Caco-2 (cell line): ENCODE results near the gene CTRB2. TPM values are rescaled to one million over a fixed set of nuclear protein-coding genes. Genes with fewer than 3 reads are reported as not detected.
"Not testable (repeated sequence)": the region's sequence is repeated elsewhere in the genome, so short reads cannot be mapped to it uniquely, and the experiment has no call there.

ENCODE experiments used
- BruUV-seq: library from RNA; stranded (reverse); fragments of 400-500 nt; replicated peaks from 2 replicates; lab custom pipeline; 2021; lab: Mats Ljungman, UMichigan
- CTCF ChIA-PET: fragments of 300-600 bp; sonication (Branson Sonifier 250); formaldehyde crosslinking; loops from one replicate; lab custom pipeline; 2022; ENCODE audit warnings: antibody characterized with exemption; lab: Charles Lee
- POLR2A ChIA-PET: fragments of 300-600 bp; sonication (Branson Sonifier 250); formaldehyde crosslinking; loops from one replicate; lab custom pipeline; 2022; ENCODE audit warnings: antibody characterized with exemption; lab: Charles Lee
- DNase-seq, 2 experiments: peaks; one replicate each; pipeline versions ENCODE4 v3.0.0 to v3.0.0-alpha.2; 2020 to 2022
- H3K27me3 ChIP-seq: replicated peaks from 2 replicates; pipeline ENCODE4 v1.6.0; 2011; ENCODE audit warnings: low read length; ENCODE audit not compliant: control insufficient read depth, insufficient read depth
- H3K36me3 ChIP-seq: 2 replicates; pipeline ENCODE4 v1.5.1; 2011; ENCODE audit warnings: low read length; ENCODE audit not compliant: control insufficient read depth, insufficient read depth
- H3K4me1 ChIP-seq: fragments of 250-450 bp; sonication (Bioruptor Pico); 2 replicates; pipeline ENCODE4 v1.5.1; 2020; ENCODE audit warnings: mild to moderate bottlenecking
- H3K4me3 ChIP-seq: 2 replicates; pipeline ENCODE4 v1.5.1; 2011; ENCODE audit warnings: low read depth, mild to moderate bottlenecking, control low read depth, low read length
- H3K9me3 ChIP-seq: fragments of 250-450 bp; sonication (Bioruptor Pico); 2 replicates; pipeline ENCODE4 v1.5.1; 2020; ENCODE audit warnings: mild to moderate bottlenecking, moderate library complexity
- H3K27ac Mint-ChIP-seq: one replicate; pipeline ENCODE4 v1.8.0; 2022; ENCODE audit warnings: mixed read lengths; ENCODE audit not compliant: unreplicated experiment
- H3K27me3 Mint-ChIP-seq: one replicate; pipeline ENCODE4 v1.8.0; 2022; ENCODE audit warnings: mixed read lengths; ENCODE audit not compliant: insufficient read depth, unreplicated experiment
- H3K36me3 Mint-ChIP-seq: one replicate; pipeline ENCODE4 v1.8.0; 2022; ENCODE audit warnings: mild to moderate bottlenecking, mixed read lengths; ENCODE audit not compliant: insufficient read depth, unreplicated experiment
- H3K4me1 Mint-ChIP-seq: one replicate; pipeline ENCODE4 v1.8.0; 2022; ENCODE audit warnings: low read depth, mixed read lengths; ENCODE audit not compliant: unreplicated experiment
- H3K4me3 Mint-ChIP-seq: one replicate; pipeline ENCODE4 v1.8.0; 2022; ENCODE audit warnings: mild to moderate bottlenecking, moderate library complexity, mixed read lengths; ENCODE audit not compliant: unreplicated experiment
- H3K9me3 Mint-ChIP-seq: one replicate; pipeline ENCODE4 v1.8.0; 2022; ENCODE audit warnings: mixed read lengths; ENCODE audit not compliant: unreplicated experiment
- intact Hi-C: fragments of 100-400 bp; cut with micrococcal nuclease; formaldehyde crosslinking; loops from one replicate; pipeline ENCODE4 v1.10.0; 2022; ENCODE audit not compliant: unreplicated experiment
- total RNA-seq: library from RNA; stranded (reverse); gene quantifications from 2 replicates; pipeline ENCODE4 v1.2.3, GENCODE V29; 2022
- TF ChIP-seq, protein P1 (sequence below), 2 experiments: fragments of 200-600 bp in 1 of 2; IDR thresholded peaks; 1 replicate in 1 of 2; 2 replicates in 1 of 2; pipeline versions ENCODE4 v1.5.1 to v1.8.0; 2011 to 2022; ENCODE audit warnings: antibody characterized with exemption in 1 of 2, control low read depth in 1 of 2, inconsistent platforms in 1 of 2, low read depth in 1 of 2, low read length in 1 of 2, mild to moderate bottlenecking in 1 of 2, moderate library complexity in 1 of 2; ENCODE audit not compliant: insufficient read depth in 1 of 2, severe bottlenecking in 1 of 2, unreplicated experiment in 1 of 2

The CTRB2 gene
- total RNA-seq, 1 experiment from 2014 or later = not detected

DNA sequence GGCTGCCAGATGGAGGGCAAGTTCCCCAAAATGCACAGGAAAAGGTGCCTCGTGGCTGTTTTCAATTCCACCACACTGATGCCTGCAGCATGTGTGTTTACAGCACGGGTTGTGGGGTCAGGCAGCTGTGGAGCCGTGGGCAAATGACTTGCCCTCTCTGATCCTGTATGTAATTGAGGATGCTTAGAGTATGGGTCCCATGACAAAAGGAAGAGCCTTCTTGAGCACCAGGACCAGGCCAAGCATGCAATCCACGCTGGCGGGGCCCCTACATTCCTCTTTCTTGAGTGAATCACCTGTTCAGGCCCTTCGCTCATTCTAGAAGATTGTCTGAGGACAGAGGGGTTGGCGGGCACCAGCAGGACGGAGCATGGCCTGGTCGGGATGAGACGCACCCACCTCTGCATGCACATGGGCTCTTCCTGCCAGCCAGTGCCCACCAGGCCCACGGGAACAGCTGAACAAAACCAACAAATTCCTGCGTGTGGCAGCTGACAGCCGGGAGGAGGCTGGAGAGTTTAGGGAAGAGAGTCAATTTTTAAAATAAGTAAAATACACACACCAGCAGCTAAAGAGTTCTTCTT lies 1.4 kb upstream of the CTRB2 start:
- H3K27ac Mint-ChIP-seq = no peak overlapping the region
- CTCF ChIA-PET = interaction anchor here (1.7 kb wide), 1 partner anchor 9 kb away, joined by 5 read pairs; no protein-coding TSS in a partner anchor

DNA sequence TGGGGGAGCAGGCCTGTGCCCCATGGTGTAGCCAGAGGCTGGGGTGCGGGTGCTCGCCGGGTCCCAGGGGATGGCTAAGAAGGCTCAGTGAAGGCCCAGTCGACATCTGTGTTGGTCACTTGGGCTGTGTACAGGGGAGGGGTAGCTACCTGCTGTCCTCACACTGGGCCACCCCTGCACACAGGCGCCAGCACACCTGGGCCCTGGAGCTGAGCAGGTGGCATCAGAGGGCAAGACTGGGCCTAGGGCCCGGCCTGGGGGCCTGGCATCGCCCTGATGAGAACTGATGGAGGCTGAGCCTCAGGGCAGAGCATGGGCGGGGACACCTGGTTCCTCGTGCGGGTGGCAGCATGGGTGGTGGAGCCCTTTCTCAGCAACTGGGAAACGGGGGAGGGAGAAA lies 870 bp upstream of the CTRB2 start:
- Histone ChIP-seq H3K4me3 (no peak overlapping the region), H3K9me3 (no peaks in the 10 kb centered on the region), H3K27me3 (no peaks in the 10 kb centered on the region), H3K36me3 (no peaks in the 10 kb centered on the region), H3K4me1 (no peaks in the 10 kb centered on the region)
- no peaks in the 10 kb centered on the region for H3K4me1 Mint-ChIP-seq
- CTCF ChIA-PET = no interaction called here
- TF ChIP-seq, protein P1, sequence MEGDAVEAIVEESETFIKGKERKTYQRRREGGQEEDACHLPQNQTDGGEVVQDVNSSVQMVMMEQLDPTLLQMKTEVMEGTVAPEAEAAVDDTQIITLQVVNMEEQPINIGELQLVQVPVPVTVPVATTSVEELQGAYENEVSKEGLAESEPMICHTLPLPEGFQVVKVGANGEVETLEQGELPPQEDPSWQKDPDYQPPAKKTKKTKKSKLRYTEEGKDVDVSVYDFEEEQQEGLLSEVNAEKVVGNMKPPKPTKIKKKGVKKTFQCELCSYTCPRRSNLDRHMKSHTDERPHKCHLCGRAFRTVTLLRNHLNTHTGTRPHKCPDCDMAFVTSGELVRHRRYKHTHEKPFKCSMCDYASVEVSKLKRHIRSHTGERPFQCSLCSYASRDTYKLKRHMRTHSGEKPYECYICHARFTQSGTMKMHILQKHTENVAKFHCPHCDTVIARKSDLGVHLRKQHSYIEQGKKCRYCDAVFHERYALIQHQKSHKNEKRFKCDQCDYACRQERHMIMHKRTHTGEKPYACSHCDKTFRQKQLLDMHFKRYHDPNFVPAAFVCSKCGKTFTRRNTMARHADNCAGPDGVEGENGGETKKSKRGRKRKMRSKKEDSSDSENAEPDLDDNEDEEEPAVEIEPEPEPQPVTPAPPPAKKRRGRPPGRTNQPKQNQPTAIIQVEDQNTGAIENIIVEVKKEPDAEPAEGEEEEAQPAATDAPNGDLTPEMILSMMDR (IDR thresholded peaks at IDR 0.05; ENCODE audit: insufficient read depth in 1 of 2, low read depth in 1 of 2, low read length in 1 of 2, severe bottlenecking in 1 of 2, unreplicated experiment in 1 of 2) = no peak
- no peak for DNase-seq
- POLR2A ChIA-PET = no interaction called here
- H3K9me3 Mint-ChIP-seq = no peaks in the 10 kb centered on the region
- BruUV-seq = no TSS peak
- no peak overlapping the region for H3K27ac Mint-ChIP-seq
- H3K4me3 Mint-ChIP-seq = no peak overlapping the region
- H3K36me3 Mint-ChIP-seq = peaks cover 6% of the 10 kb centered on the region
- no peaks in the 10 kb centered on the region for H3K27me3 Mint-ChIP-seq
- intact Hi-C loops = loop anchor here (2.0 kb wide), 1 partner anchor 17 kb away; no protein-coding TSS in a partner anchor

More for the DNA sequence above, 1.4 kb upstream of the CTRB2 start:
- Histone ChIP-seq H3K27me3 (no peaks in the 10 kb centered on the region), H3K9me3 (no peaks in the 10 kb centered on the region), H3K4me3 (no peak overlapping the region), H3K4me1 (no peaks in the 10 kb centered on the region), H3K36me3 (no peaks in the 10 kb centered on the region)
- Mint-ChIP-seq H3K36me3 (peaks cover 6% of the 10 kb centered on the region), H3K4me3 (no peak overlapping the region), H3K9me3 (no peaks in the 10 kb centered on the region), H3K4me1 (no peaks in the 10 kb centered on the region), H3K27me3 (no peaks in the 10 kb centered on the region)
- intact Hi-C loops = no loop called here
- POLR2A ChIA-PET = no interaction called here
- no peak for DNase-seq
- BruUV-seq = no TSS peak
- TF ChIP-seq, protein P1 (IDR thresholded peaks at IDR 0.05; ENCODE audit: insufficient read depth in 1 of 2, low read depth in 1 of 2, low read length in 1 of 2, severe bottlenecking in 1 of 2, unreplicated experiment in 1 of 2) = no peak

DNA sequence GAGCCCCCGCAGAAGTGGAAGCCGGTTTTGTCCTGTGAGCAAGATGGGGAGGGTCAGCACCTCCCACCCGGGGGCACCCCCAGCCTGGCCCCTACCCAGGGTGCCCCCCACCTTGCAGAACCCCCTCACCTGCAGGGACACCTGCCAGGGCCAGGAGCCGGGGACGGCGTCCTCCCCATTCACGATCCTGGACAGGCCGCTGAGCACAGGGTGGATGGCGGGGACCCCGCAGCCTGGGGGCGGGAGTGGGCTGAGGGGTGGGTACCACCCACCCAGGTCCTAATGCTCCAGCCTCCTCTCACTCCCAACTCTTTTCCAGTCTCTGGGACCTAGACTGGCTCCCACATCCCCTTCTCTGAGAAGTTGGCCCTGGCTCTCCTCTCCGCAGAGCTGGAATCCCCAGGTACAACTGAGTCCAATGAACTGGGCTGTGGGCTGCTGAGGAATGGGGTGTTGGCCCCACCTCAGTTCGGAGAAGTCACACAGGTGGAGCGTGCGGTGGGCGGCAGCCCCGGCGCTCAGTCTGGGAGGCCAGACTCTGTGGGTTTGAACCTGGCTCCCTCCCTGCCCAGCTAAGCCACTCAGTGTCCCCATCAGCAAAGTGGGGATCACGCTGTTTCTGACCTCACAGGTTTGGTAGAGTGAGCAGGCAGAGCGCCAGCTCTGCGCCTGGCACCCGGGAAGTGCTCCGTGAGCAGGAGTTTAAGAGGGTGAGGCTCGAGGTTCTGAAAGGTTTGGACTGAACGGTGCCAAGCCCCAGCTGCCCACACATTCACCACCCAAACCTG lies 806 bp downstream of the CTRB2 start:
- DNase-seq, H3K4me3 ChIP-seq, H3K27ac Mint-ChIP-seq, H3K9me3 Mint-ChIP-seq, H3K36me3 ChIP-seq, POLR2A ChIA-PET, H3K9me3 ChIP-seq, CTCF ChIA-PET, H3K36me3 Mint-ChIP-seq, H3K27me3 ChIP-seq, H3K27me3 Mint-ChIP-seq, H3K4me1 ChIP-seq, H3K4me1 Mint-ChIP-seq, H3K4me3 Mint-ChIP-seq, BruUV-seq: not testable (repeated sequence)
- intact Hi-C loops = loop anchor here (2.0 kb wide), 1 partner anchor 19 kb away; no protein-coding TSS in a partner anchor

DNA sequence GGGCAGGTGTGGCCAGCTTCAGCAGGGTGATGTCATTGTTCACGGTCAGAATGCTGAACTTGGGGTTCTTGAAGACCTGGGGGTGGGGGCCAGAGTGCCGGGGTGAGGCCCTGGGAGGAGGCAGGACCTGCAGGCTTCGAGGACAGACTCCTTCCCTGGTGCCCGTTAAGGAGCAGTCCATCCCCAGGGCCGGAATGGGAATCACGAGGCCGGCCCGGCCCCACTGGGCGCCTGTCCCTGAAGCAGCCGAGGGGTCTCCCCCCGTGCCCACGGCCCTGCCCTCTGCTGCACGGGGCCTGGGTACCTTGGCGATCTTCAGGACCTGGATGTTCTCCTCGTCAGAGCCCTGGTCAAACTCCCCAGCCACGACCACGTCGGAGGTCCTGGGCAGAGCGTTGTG lies 1.5 kb downstream of the CTRB2 start:
- H3K4me1 ChIP-seq, CTCF ChIA-PET, H3K36me3 Mint-ChIP-seq, H3K9me3 Mint-ChIP-seq, H3K36me3 ChIP-seq, H3K4me3 Mint-ChIP-seq, POLR2A ChIA-PET, DNase-seq, H3K27ac Mint-ChIP-seq, H3K9me3 ChIP-seq, H3K4me1 Mint-ChIP-seq, H3K27me3 Mint-ChIP-seq, intact Hi-C loops, BruUV-seq, H3K4me3 ChIP-seq, H3K27me3 ChIP-seq: not testable (repeated sequence)

DNA sequence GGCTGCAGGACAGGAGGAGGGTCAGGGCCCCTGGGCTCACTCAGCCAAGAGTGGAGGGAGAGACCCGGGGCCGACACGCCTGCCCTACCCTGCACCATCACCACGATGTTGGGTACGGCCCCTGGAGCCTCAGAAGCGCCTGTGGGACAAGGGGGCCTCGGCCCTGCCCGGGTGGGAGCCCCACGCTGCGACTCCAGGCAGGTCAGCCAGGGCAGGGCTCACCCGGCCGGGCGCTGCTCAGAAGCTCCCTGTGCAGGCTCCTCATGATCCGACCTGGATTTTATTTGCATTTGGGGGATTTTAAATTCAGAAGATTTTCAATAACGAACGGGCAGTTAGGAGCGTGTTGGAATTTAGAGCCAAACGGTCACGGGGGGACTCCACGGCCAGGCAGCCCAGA lies 2.1 kb downstream of the CTRB2 start:
- H3K4me1 ChIP-seq, CTCF ChIA-PET, intact Hi-C loops: not testable (repeated sequence)

More for the DNA sequence above, 2.1 kb downstream of the CTRB2 start:
- H3K27me3 Mint-ChIP-seq, H3K9me3 ChIP-seq, H3K27ac Mint-ChIP-seq, H3K9me3 Mint-ChIP-seq, H3K27me3 ChIP-seq, H3K4me3 ChIP-seq, POLR2A ChIA-PET, H3K36me3 ChIP-seq, H3K36me3 Mint-ChIP-seq, DNase-seq, H3K4me3 Mint-ChIP-seq, H3K4me1 Mint-ChIP-seq, BruUV-seq: not testable (repeated sequence)
